Activated T-helper 17 cell treated with anti-CD3 and anti-CD28 coated beads, Interleukin-2, amount 50 U/mL, for 72 hours (primary cell): ENCODE data around the gene PCNX1. TPM values are rescaled to one million over a fixed set of nuclear protein-coding genes. Genes with fewer than 3 reads are reported as not detected.
A peak's percentile ranks its signal among the peaks of the same experiment; 100 is the strongest.

Experiments used
- ATAC-seq: fragments of 150-1000 bp; cut with Tn5 transposase; replicated peaks from 2 replicates; pipeline ENCODE4 v1.10.0; 2021; ENCODE audit warnings: mild to moderate bottlenecking, moderate library complexity
- H3K27ac Mint-ChIP-seq: one replicate; pipeline ENCODE4 v1.8.0; 2022; ENCODE audit warnings: mixed read lengths
- H3K27me3 Mint-ChIP-seq: one replicate; pipeline ENCODE4 v1.8.0; 2022; ENCODE audit warnings: mixed read lengths
- H3K36me3 Mint-ChIP-seq: one replicate; pipeline ENCODE4 v1.8.0; 2022; ENCODE audit warnings: low read depth, mild to moderate bottlenecking, mixed read lengths
- H3K4me1 Mint-ChIP-seq: one replicate; pipeline ENCODE4 v1.8.0; 2022; ENCODE audit warnings: mixed read lengths
- H3K4me3 Mint-ChIP-seq: one replicate; pipeline ENCODE4 v1.8.0; 2022; ENCODE audit warnings: mild to moderate bottlenecking, mixed read lengths
- H3K9me3 Mint-ChIP-seq: one replicate; pipeline ENCODE4 v1.8.0; 2022; ENCODE audit warnings: mixed read lengths
- total RNA-seq, 2 donors: library from RNA; stranded (reverse); gene quantifications; one replicate each; pipeline ENCODE4 v1.2.3, GENCODE V29; 2022

Gene PCNX1
- total RNA-seq, 2 donors from 2014 or later = 52.1 to 82.0 TPM

DNA sequence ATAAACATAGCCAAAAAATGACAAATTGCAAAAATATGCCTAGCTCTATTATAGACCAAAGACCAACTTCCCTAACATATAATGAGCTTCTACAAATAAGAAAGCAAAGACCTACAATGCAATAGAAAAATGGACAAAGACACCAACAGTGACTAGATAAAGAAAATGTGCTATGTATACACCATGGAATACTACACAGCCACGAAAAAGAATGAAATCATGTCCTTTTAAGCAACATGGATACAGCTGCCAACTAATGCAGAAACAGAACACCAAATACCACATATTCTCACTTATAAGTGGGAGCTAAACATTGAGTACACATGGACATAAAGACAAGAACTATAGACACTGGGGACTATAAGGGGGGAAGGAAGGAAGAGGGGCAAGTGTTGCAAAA lies 10.9 kb upstream of the PCNX1 start:
- Mint-ChIP-seq H3K27ac (no peak overlapping the region), H3K27me3 (no peaks in the 10 kb centered on the region), H3K9me3 (peaks cover 3% of the 10 kb centered on the region), H3K4me1 (peaks cover 42% of the 10 kb centered on the region), H3K36me3 (no peaks in the 10 kb centered on the region), H3K4me3 (no peak overlapping the region)
- ATAC-seq = no peak

DNA sequence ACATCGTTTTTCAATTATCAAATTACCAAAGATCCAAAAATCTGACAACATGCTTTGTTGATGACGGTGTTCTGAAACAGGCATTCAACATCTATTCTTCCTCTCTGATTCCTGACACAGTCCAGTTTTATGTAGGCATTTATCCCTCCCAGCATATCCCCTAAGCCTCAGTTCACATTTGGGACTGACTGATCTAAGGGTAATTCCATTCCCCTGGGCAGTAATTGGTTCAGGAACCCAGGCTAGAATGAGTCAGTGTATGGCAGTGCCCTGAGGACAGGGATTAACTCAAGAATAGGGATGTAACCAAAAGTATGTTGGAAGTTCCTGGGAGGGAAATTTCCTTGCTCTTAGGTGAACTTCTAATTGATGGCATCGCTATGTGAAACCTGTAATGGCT lies 10.3 kb upstream of the PCNX1 start:
- no peak overlapping the region for H3K4me3 Mint-ChIP-seq
- no peaks in the 10 kb centered on the region for H3K36me3 Mint-ChIP-seq
- H3K4me1 Mint-ChIP-seq = peaks cover 37% of the 10 kb centered on the region
- ATAC-seq = no peak
- no peak overlapping the region for H3K27ac Mint-ChIP-seq
- no peaks in the 10 kb centered on the region for H3K27me3 Mint-ChIP-seq
- H3K9me3 Mint-ChIP-seq = peaks cover 3% of the 10 kb centered on the region

DNA sequence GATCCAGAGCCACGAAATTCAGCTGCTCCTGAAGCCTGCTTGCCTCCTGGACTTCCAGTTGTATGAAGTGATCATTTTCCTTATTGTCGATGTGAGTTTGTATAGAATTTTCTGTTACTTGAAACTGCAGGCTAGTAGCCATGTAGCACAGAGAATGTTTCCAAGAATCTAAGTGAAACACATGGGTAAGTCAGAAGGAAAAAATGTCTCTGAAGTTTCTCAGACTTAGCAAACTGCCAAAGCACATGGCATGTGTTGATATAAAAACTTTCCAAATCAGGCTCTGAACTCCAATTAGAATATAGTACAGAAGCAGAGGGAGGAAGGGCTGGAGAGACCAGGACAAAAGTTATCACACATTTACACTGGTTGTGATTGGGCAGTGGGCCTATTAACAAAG lies 9.8 kb upstream of the PCNX1 start:
- no peak for ATAC-seq
- H3K27ac Mint-ChIP-seq = no peak overlapping the region
- H3K9me3 Mint-ChIP-seq = peaks cover 3% of the 10 kb centered on the region

DNA sequence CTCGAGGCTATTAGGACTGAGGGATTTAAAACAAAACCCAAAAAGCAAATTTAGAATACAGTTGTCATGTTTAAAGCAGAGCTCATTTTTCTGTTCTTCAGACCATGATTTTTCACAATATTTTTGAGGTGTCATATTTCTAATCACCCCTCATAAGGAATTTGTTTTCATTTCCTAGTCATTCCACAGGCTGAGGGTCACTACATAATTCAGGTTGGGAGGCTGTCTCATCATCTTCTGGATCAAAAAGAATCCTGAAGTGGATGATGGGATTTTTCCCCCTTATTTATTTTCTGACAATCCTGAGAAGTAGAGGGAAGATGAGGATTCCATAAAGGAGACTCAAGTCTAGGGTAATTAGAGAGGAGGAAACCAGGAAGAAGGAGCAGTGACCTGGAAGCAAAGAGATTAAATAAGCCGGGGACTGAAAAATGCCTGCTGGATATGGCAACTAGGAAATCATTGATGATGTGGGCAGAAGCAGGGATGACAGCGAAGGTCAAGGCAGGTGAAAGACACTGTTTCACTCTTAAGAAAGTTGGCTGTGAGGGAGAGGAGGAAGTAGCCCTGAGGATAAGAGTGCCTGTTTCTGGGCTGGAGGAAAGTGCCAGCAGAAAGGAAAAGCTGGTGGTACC lies 9.0 kb upstream of the PCNX1 start:
- no peak for ATAC-seq
- H3K36me3 Mint-ChIP-seq = no peaks in the 10 kb centered on the region
- H3K27me3 Mint-ChIP-seq = no peaks in the 10 kb centered on the region
- peaks cover 3% of the 10 kb centered on the region for H3K9me3 Mint-ChIP-seq
- H3K4me3 Mint-ChIP-seq = no peak overlapping the region
- H3K27ac Mint-ChIP-seq = no peak overlapping the region
- H3K4me1 Mint-ChIP-seq = peaks cover 25% of the 10 kb centered on the region

More for the DNA sequence above, 9.8 kb upstream of the PCNX1 start:
- peaks cover 33% of the 10 kb centered on the region for H3K4me1 Mint-ChIP-seq
- H3K36me3 Mint-ChIP-seq = no peaks in the 10 kb centered on the region
- no peaks in the 10 kb centered on the region for H3K27me3 Mint-ChIP-seq
- H3K4me3 Mint-ChIP-seq = no peak overlapping the region

DNA sequence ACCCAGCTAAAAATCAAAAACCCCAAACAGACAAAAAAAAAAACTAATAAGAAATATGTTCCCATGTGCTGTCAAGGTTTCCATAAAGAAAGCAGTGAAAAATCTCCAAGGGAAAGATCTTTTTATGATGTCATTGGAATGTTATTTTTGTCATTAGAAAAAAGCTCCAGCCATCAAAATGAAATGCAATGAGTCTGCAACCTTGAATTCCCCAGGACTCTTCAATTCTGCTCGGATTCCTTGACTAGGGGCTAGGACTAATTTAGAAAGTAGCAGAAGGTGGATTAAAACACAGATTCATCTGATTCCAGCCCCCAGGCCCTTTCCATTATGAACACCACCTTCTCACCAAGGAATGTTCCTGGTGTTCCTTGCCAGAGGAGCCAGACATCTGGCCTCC lies 6.0 kb upstream of the PCNX1 start:
- Mint-ChIP-seq H3K4me3 (peak overlapping the region; percentile 40), H3K9me3 (peaks cover 2% of the 10 kb centered on the region), H3K27ac (no peak overlapping the region), H3K36me3 (no peaks in the 10 kb centered on the region), H3K4me1 (peaks cover 29% of the 10 kb centered on the region), H3K27me3 (no peaks in the 10 kb centered on the region)
- ATAC-seq = no peak

DNA sequence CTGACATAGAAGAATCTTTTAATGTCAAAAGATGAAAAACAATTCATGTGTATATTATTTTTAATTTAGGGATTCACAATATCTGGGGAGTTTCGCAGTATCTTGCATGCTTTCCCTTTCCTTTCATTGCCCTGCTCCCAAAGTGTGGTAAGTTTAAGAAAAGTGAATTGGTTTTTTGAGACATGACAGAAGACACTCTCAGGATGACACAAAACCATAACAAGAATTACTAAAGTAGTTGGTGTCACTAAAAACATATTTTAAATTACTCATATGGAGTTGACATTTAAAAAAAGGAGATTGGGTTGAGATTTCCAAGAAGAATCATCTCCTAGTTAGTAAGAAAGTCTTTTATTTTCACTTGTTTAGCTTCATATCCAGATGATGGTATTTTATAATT lies 5.1 kb upstream of the PCNX1 start:
- ATAC-seq = peak; percentile 82

DNA sequence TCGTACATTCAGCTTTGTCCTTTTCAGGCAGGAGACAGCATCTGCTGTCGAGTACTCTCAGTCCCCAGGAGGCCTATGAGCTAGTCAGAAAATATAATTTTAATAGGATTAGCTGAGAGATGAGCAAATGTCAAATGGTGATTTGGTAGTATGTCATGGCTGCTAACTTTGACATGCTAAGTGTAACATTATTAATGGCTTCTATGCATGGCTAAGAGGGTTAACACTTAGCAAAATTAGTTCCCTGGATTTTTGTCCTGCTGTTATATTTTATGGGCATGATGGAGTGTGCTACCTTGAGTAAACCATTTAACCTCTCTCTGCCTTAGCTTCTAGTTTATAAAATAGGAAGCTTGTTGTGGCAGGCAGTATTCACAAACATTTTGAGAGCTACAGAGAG lies 2.9 kb upstream of the PCNX1 start:
- H3K4me3 Mint-ChIP-seq = no peak overlapping the region
- peaks cover 11% of the 10 kb centered on the region for H3K36me3 Mint-ChIP-seq
- peaks cover 33% of the 10 kb centered on the region for H3K4me1 Mint-ChIP-seq
- no peaks in the 10 kb centered on the region for H3K27me3 Mint-ChIP-seq
- H3K9me3 Mint-ChIP-seq = no peaks in the 10 kb centered on the region
- no peak overlapping the region for H3K27ac Mint-ChIP-seq
- no peak for ATAC-seq

More for the DNA sequence above, 5.1 kb upstream of the PCNX1 start:
- peaks cover 31% of the 10 kb centered on the region for H3K4me1 Mint-ChIP-seq
- peak overlapping the region; percentile 79 for H3K27ac Mint-ChIP-seq
- no peaks in the 10 kb centered on the region for H3K27me3 Mint-ChIP-seq
- H3K9me3 Mint-ChIP-seq = no peaks in the 10 kb centered on the region
- H3K4me3 Mint-ChIP-seq = peak overlapping the region; percentile 40
- no peaks in the 10 kb centered on the region for H3K36me3 Mint-ChIP-seq

DNA sequence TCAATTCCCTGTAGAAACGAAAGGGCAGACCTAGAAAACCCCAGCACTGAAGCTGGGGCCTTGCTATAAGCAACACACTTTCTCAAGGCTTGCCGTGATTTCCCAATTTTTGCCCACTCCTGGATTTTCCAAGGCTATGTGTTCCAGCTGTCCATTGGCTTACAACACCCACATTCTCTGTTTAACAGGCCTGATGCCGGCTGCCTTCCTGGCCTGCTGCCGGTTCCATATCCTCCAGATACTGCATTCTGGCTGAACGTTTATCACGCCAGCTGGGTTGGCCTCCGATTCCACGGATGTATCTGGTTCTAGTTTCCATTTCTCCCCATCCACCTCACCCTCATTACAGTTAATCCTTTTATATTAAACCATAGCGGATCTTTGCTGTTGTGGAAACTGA lies 2.0 kb upstream of the PCNX1 start:
- Mint-ChIP-seq H3K4me1 (peaks cover 37% of the 10 kb centered on the region), H3K27me3 (no peaks in the 10 kb centered on the region), H3K4me3 (peak overlapping the region; percentile 19), H3K36me3 (peaks cover 17% of the 10 kb centered on the region), H3K27ac (no peak overlapping the region), H3K9me3 (no peaks in the 10 kb centered on the region)
- no peak for ATAC-seq

DNA sequence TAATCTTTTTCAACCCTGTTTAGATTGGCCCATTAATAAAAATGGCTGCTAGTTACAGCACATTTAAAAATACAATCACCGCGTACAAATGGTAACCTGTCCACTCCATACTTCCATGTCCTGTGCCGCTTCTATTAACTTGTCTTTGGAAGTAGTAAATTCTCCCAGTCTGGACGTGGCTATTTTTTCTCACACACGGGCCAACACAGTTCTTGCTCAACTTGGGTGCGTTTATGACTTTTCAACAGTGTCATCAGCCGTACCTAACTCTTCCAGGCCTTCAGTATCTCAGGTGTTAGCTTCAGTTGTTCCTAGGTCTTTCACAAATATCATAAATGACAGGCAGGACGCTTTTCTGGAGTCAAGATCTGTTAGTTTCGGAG lies 475 bp upstream of the PCNX1 start:
- peak overlapping the region; percentile 95 for H3K4me3 Mint-ChIP-seq
- peaks cover 46% of the 10 kb centered on the region for H3K4me1 Mint-ChIP-seq
- H3K36me3 Mint-ChIP-seq = peaks cover 18% of the 10 kb centered on the region
- no peaks in the 10 kb centered on the region for H3K9me3 Mint-ChIP-seq
- no peaks in the 10 kb centered on the region for H3K27me3 Mint-ChIP-seq
- ATAC-seq = no peak
- H3K27ac Mint-ChIP-seq = peak overlapping the region; percentile 89

DNA sequence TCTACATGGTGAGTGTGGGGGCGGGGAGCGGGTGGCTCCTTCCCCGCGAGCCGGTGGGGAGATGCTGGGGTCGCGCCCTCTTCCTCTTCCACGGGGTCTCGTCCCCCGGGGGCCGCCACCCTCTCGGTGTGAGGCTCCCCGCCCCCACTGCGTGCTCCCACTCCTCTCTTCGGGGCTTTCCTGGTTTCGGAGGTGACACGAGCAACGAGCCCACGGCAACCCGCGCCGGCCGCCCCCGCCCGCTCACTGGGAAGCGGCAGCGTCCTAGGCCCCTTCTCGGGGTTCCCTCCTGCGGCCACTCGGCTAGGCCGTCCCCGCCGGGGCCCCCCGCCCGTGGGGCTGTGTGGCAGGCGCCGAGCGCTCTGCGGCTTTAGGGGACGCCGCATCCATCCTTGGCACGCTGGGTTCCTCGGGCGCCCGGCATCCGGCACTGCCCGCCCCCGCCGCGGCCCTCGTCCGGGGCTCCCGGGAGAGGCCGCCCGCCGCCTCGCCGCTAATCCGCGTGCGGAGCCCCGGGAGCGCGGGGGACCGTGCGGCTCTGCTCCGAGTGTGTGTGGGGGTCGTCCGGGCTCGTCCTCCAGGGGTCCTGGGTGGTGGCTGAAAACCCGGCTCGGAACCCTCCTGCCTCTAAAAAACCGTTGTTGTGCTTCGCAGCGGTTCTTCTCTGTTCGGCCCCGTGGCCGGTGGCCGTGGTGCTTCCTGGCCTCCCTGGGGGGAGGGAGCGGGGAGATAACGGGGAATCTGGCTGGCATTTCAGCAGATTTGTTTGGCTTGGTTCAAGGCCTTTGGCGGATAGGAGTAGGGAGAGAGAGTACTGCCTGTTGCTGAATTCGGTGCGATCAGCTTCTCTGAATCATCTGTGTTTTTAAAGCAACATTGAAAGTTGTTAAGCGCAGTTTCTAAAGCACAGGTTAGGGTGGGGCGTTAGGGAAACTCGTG lies 1.0 kb downstream of the PCNX1 start:
- H3K27me3 Mint-ChIP-seq = no peaks in the 10 kb centered on the region
- peaks cover 58% of the 10 kb centered on the region for H3K4me1 Mint-ChIP-seq
- peak overlapping the region; percentile 95 for H3K4me3 Mint-ChIP-seq
- H3K9me3 Mint-ChIP-seq = no peaks in the 10 kb centered on the region
- peaks cover 27% of the 10 kb centered on the region for H3K36me3 Mint-ChIP-seq
- ATAC-seq = peak; percentile 55
- H3K27ac Mint-ChIP-seq = peak overlapping the region; percentile 89

DNA sequence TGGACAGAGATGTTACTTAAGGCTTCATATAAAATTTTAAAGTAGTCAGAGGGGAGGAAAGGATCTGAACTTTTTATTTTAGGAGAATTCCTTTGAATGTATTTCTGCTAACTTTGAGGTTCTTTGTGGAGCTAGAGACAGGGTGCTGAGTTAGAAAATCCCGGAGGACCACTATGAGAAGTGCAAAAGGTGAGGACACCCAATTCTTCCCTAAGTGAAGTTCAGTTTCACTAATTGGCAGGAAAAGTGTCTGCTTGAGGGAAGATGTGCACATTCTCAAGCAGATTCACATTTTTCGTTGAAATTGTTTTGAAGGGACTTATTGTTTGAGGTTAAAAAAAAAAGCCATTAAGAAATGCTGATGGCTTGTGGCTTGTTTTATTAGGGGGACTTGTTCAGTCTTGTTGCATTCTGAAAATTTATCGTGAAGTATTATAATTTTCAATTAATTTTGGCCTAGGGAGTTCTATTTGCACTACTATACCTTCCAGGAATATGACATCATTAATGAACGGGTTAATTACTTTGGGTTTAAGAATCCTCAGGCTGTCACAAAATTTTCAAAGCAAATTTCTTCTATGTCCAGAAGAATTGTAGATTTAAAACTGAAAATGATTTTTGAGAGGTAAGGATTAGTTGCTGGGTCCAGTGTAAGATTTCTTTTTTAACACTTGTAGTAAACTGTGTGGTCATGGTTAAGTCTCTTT lies 1.8 kb downstream of the PCNX1 start:
- H3K4me3 Mint-ChIP-seq = peak overlapping the region; percentile 95
- peaks cover 27% of the 10 kb centered on the region for H3K36me3 Mint-ChIP-seq
- ATAC-seq = no peak
- peaks cover 50% of the 10 kb centered on the region for H3K4me1 Mint-ChIP-seq
- H3K27ac Mint-ChIP-seq = peak overlapping the region; percentile 82
- no peaks in the 10 kb centered on the region for H3K27me3 Mint-ChIP-seq
- H3K9me3 Mint-ChIP-seq = no peaks in the 10 kb centered on the region

DNA sequence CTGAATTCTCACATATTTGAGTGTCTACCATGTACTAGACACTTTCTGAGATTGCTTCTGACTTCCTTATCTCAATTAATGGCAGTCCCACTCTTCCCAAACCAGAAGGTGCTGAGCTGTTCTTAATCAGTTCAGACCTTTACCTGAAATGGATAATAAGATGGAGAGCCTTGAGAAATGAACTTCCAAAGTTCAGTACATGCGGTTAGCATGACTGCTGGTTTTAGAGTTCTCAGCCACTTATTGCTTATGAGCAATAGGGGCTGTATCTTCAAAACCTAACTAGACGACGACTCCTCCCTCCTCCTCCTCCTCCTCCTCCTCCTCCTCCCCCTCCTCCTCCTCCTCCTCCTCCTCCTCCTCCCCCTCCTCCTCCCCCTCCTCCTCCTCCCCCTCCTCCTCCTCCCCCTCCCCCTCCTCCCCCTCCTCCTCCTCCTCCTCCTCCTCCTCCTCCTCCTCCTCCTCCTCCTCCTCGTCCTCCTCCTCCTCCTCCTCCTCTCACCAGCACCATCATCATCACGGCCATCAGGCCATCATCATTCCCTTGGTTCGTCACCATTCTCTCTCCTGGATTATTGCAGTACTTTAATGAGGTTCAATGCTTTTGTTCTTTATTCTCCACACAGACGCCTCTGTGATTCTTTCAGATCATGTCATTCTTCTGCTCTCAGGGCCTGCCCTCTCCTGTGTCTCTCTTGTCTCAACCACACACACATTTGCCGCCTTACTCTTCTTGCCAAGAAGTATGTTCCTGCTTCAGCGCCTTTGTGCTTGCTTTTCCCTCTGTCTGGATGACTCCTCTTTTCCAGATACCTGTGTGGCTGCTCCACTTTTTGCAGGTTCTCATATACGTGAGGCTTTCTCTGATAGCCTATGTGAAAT lies 2.7 kb downstream of the PCNX1 start:
- Mint-ChIP-seq H3K4me1 (peaks cover 46% of the 10 kb centered on the region), H3K27ac (peak overlapping the region; percentile 82), H3K4me3 (peak overlapping the region; percentile 95), H3K9me3 (no peaks in the 10 kb centered on the region), H3K27me3 (no peaks in the 10 kb centered on the region), H3K36me3 (peaks cover 27% of the 10 kb centered on the region)
- peak; percentile 25 for ATAC-seq

DNA sequence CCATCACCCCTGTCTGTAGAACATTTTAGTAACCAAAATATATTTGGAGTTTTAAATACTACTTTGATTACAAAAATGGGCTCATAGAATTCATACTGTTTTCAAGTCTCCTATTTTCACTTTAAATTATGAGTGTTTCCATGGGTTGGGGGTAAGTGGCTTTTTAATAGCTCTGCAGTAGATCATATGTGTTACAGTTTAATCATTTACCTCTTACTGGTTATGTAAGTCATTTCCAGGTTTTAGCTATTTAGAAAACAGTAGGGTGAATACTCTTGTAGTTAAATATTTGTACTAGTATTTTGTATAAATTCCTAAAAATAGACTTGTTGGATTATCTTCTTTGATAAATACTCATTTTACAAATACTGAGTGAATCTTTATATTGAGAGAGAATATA lies 8.2 kb downstream of the PCNX1 start:
- Mint-ChIP-seq H3K4me3 (peak overlapping the region; percentile 52), H3K27me3 (no peaks in the 10 kb centered on the region), H3K36me3 (peaks cover 24% of the 10 kb centered on the region), H3K27ac (peak overlapping the region; percentile 2), H3K4me1 (peaks cover 58% of the 10 kb centered on the region), H3K9me3 (no peaks in the 10 kb centered on the region)
- ATAC-seq = no peak

DNA sequence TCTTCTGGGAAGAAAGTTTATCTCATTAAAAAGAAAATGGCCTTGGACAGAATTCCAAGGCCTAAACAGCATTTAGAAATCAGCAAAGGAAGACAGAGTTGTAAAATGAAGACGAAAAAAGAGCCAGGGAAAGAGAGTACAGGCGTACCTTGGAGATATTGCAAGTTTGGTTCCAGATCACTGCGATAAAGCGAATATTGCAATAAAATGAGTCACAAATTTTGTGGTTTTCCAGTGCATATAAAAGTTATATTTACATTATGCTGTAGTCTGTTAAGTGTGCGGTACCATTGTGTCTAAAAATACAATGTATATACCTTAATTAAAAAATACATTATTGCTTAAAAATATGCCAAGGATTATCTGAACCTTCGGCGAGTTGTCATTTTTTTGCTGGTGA lies 9.0 kb downstream of the PCNX1 start:
- peak overlapping the region; percentile 52 for H3K4me3 Mint-ChIP-seq
- peaks cover 24% of the 10 kb centered on the region for H3K36me3 Mint-ChIP-seq
- ATAC-seq = no peak
- no peaks in the 10 kb centered on the region for H3K27me3 Mint-ChIP-seq
- peaks cover 57% of the 10 kb centered on the region for H3K4me1 Mint-ChIP-seq
- peak overlapping the region; percentile 2 for H3K27ac Mint-ChIP-seq
- H3K9me3 Mint-ChIP-seq = no peaks in the 10 kb centered on the region
